HG03066 (cell line): ENCODE data around the gene LLCFC1.

Experiments
- ATAC-seq: cut with Tn5 transposase; IDR thresholded peaks from one replicate; pipeline ENCODE4 v1.9.1; 2021; ENCODE audit warnings: low read depth; ENCODE audit not compliant: unreplicated experiment

Gene LLCFC1

DNA sequence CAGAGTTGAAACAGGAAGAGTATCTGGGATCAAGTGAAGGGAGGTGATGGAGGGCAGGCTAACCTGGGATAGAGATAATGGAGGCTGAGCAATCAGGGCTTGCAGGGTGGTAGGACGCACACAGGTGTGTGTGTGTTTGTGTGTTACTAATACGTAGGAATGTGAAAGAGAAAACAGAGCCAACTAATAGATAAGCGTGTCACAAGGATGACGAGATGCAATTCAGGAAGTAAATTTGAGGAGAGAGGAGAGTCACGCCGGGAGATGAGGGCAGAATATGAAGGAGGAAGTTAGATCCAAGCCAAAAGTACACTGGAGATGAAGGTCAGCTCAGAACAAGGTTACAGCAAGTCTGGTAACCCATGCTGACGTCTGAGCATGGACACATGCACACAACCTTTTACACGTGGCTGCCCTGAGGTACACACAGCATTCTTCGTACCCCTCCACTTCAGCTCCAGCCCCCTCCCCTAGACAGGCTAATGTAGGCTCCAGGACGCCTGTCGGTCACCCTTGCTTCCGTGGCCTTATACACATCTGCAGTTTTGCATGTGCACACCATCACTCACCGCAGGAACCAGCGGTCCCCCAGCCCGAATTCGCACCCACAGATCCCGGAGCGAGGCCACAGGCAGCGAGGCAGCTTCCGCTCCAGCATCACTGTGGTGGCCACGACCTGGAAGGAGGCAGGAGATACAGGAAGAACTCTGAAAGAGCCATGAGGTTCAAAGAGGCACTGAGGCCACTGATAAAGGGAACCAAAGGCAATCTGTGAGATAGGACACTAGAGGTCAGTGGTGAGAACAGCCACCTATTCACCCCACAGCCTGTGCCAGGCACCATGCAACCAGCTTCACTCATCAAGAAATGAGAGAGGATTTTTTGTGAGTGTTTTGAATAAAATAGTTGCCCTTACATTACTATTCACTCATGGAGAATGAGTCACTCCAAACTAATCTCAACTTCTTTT is 30.1 kb upstream of the LLCFC1 start:
- ATAC-seq = no peak

DNA sequence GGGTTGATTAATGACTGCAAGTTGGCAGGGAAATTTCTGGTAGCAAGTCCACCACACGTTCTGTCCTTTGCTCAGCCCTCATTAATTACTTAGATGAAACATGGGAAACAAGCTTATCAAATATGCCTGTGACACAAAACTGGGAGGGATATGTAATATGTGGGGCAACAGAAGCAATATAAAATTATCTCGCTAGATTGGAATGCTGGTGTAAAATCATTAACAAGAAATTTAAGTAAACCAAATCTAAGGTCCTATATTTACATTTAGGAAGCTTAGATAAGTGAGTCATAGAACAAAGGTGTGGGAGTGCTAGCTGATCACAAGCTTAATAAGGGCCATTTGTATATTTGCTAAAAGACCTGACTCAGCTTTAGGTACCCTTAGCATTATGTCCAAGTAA is 29.3 kb upstream of the LLCFC1 start:
- ATAC-seq = no peak

DNA sequence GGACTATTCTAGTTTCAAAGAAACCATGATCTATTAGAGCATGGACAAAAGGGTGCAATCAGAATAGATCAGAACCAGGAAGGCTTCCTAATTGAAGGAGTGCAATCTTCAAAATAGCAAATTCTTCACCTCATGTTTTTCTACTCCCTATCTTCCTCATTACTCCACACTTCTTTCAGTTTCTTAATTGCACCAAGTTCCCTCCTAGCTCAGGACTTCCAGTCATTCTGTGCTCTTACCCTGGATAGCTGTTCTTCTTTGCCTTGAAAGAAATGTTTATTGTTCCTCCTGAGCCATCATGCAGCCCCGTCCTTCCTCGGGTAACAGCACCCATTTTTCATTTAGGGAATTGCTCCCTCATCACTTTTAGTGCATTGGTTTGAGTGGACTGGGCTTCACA is 28.8 kb upstream of the LLCFC1 start:
- ATAC-seq = no peak

DNA sequence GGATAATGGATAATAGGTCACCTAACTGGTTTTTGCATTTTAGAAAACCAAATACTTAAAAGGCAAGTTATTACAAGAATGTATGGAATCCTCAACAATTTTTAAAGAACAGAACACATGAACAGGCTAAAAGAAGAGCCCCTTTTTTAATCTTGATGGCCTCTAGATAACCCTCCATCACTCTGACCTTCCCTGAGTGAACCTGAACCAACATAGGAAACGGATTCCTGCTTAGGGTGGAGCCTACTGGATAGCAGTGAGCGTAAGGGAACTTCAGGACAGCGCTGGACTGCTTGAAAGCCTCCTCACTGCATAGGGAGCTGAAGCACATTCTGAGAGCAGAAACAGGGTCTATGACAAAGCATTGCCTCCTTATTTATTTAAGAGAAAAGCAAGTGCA is 26.2 kb upstream of the LLCFC1 start:
- ATAC-seq = no peak

DNA sequence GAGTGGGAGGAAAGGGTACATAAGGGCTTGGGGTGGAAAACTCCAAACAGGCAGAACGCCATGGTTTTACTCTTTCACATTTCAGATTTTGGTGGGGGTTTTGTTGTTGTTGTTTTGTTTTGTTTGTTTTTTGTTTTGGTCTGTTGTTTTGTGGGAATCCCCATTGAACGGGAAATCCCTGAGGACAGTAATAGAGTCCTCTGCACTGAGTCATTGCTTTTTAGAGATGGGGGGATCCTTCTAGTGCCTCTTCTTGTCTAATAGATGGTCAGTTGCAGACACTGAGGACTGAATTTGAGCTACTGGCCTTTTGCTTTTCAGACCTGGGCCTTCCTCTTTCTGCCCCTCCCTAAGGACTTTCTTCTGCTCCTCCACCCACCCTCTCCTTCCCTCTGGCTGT is 25.7 kb upstream of the LLCFC1 start:
- no peak for ATAC-seq

DNA sequence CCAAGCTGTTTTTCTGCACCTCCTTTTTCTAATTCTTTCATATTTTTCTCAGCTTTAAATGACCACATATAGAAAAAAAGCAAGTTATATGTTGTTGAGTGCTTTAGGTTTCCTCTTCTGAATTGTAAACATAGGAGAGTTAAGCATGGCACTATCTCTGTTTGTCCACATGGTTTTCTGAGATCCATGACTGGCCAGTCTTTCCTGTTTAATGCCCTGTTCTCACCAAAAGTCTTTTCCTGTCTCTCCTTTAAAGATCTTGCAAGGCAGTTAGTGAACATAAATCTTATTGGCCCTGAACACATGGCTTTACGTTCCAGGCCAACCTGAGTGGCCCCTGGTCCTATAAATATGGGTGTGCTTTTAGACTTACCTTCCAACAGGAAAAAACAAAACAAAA is 25.2 kb upstream of the LLCFC1 start:
- no peak for ATAC-seq

DNA sequence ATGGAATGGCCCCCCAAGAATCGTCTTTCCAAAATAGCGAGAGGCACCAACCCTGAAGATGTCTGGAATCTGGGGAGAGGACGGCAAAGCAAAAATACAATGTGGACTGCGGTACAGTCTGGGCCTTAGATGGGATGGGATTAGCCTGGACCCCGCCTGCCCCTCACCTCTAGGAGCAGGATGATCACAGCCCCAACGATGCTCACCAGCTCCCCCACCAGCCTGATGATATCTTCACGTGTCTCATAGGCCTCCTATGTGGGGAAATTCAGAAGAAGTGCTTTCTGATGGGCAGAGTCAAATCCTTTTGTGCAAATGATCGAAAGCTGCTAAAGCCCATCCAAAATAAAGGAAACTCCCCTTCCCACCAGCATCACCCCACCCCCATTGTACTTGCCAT is 24.0 kb upstream of the LLCFC1 start:
- no peak for ATAC-seq

DNA sequence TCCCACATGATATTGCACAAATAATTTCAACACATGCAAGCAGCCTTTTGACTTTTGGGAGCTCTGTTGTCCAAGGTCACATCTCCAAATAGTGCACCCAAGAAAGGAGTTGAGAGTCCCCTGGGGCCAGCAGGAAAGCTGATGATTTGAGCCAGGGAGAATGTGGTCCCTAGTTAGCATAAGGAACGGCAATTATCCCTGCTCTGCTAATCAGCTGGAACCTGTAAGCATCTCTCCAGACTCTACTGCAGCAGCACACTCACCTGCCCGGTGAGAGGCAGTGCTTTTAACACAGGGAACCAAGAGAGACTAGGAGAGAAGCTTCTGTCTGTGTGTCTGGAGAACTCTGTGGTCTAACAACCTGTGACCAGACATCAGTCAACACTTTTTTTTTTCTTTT is 22.8 kb upstream of the LLCFC1 start:
- ATAC-seq = no peak

DNA sequence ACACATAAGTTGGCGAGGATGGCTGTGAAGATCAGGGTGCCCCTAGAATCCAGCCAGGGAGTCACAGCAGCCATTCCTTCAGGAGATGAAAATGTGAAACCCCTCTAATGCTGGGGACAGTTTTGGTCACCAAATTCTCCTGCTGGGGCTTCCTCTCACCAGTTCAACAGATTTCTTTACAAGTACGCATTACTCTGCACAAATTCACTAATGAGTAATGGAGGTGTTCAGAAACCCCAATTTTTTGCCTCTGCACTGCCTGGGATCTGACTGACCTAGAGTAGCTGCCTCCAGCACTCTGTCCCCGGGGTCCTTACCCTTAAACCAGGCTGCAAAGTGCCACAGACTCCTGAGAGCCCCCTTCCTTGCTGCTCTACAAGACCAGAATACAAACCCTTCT is 21.8 kb upstream of the LLCFC1 start:
- no peak for ATAC-seq

DNA sequence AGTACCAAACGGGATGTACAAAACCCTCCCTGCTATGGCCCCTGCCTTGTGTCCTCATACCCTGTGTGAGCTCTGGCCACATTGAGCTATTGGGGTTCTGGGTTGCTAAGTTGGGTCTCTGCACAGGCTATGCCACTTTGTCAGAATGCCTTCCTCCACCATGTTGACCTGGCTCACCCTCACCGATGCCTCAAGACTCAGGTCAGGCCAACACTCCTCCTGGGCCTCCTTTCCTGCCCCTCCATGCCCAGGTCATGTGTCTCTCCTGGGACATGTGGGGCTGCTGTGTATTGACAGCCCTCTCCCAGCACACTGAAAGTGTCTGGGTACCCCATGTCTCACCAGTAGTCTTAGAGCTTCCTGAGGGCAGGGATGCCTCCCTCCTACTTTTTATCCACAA is 20.4 kb upstream of the LLCFC1 start:
- ATAC-seq = no peak

DNA sequence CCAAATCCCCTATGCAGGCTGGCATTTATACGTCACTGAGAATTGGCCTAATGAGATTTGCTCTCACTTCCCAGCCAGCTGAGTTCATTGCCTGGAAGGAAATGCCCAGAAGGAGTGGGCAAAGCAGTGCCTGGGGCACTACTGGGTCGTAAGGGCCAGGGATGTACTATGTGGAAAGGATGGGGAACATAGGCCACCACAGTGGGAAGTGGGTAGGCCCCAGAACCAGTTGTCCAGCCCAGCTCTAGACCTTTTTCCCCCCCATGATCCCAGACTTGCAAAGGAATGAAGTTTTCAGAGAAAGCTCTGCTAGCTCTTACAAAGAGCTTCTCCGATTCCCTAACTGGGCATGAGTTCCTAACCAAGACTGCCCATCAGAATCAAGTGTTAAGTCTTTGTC is 19.6 kb upstream of the LLCFC1 start:
- ATAC-seq = no peak

DNA sequence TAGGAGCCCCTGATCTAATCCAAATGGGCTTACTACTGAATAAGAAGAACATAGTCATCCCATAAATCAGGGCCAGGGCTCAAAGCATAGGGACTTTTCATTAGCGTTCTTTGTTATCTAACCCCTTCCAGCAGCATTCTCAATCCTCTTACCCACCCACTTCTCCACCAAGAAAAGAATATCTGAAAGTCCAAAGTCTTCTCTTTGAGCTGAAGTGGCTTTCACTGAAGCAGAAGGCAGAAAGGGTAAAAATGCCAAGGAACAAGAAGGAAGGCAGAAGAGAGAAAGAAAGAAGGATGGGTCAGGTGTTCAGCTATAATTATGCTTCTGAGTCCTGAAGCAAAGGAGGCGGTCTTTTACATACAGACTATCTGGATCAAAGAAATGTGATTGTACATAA is 15.9 kb upstream of the LLCFC1 start:
- ATAC-seq = no peak

DNA sequence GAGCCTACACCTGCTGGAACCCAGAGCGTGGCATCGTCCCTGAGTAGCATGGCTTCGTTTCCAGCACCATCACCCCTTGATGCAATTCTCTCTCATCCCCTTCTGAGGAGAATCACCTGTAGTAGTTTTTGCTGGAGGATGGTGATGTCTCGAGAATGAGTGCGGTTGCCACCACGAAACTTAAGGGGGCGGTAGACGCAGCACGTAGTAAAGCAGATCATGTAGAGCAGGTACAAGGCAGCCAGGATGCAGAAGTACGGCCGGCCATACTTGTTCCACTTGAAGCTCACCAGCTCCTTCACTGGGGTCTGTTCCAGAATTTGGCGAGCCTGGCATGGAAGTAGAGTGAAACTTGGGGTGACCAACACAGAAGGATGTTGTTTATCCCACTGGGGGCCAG is 13.9 kb upstream of the LLCFC1 start:
- no peak for ATAC-seq

DNA sequence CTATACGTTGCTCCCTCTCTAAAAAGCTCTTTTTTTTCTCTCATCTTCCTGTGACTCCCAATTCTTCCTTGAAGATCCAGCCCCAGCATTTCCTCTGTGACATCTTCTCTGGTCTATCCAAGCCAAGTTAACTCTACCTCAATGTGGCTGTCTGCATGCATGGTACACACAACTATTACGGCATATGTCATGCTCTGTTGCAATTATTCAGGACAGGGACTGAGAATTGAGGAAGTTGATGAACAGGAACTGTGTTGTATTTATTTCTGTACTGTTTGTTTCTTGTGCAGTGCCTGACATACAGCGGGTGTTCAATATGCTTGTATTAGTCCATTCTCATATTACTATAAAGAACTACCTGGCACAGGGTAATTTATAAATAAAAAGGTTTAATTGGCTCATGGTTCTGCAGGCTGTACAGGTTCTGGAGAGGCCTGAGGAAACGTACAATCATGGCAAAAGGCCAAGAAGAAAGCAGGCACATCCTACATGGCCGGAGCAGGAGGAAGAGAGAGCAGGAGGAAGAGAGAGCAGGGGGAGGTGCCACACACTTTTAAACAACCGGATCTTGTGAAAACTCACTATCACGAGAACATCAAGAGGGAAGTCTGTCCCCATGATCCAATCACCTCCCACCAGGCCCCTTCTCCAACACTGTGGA is 12.1 kb upstream of the LLCFC1 start:
- ATAC-seq = no peak

DNA sequence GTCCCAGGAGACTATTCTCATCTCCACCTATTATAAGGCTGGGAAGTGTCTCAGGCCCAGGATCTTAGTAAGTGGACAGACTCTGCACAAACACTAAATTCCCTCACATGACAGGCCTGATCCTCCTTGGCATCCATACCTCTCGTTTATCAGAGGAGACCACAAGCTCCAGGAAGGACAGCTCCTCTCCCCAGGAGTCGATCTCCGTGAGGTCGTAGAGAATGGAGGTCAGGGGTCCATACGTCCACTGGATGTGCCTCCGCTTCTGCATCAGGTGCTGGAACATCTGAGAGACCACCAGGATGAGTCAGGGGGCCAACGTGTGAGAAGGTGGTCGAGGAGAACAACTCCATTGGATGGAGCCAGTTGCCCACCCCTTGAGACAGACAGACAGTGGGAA is 11.3 kb upstream of the LLCFC1 start:
- ATAC-seq = no peak

DNA sequence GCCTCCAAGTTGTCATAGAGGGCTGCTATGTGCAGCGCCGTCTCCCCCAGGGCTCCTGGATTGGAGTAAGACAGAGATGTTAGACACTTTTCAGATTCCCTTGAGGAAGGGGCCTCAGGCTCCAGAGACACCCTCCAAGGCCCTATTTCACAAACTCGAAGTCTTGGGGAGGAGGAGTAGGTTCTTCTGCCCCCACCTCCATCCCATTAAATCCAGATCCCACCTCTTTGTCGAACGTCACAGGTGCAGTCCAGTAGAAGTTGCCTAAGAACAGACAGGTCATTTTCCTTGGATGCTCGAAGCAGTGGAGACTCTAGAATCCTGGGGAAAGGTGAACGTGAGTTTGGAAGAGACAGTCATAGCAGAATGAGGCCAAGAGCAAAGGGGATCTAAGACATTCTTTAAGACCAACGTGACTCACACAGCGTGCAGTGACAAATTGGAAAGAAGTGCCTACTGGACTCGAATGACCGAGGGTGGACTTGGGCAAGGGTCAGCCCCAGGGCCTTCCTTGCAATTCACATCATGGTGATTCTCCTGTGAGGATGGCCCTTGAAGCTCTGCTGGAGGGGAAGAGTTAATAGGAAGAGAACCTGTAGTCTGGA is 9.1 kb upstream of the LLCFC1 start:
- ATAC-seq = no peak

DNA sequence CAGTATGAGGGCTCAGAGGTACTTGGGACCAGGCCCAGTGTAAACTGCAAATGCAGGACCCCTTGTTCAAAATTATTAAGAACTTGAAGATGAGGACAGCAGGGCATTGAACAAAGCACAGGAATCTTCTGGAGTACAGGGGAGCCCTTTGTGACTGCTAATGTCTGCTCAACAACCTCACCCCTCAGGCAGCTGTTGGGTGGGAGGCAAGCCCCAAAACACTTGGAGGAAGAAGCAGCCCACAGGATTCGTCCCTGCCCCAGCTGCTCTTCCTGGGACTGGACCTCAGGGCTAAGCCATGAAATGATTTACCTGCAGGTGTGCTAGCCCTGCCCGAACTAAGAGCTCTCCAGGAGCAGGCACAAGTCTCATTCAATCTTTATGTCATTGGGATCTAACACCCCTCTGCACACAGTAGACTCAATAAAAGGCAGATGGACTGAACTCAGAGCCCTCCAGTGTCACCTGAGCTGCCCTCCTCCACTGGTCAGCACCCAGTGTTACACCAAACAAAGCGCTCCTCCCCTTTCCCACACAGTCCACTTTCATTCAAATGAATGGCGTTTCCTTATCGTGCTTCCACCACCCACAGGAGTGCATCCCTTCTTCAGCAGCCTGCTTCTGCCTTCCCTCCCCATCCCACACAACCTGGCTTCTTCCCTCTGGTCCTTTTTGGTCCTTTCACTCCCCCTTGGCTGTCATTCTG is 6.7 kb upstream of the LLCFC1 start:
- no peak for ATAC-seq

DNA sequence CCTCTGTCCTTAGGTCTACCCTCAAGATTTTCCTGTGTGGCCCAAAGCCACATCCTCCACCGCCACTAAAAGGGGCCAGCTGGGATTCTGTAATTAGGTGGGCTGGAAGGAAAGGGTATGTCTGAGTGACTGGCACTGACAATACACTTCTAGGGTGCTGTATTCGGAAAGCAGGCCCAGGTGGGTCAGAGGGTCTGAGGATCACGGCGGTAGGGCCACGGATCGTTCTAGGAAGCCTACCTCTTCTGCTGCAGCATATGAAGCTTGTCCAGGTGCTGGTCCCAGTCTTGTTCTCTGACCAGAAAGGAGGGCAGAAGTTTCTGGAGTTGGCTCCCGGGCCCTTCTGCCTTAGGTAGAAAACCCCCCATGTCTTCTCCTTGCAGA is 6.2 kb upstream of the LLCFC1 start:
- ATAC-seq = no peak

DNA sequence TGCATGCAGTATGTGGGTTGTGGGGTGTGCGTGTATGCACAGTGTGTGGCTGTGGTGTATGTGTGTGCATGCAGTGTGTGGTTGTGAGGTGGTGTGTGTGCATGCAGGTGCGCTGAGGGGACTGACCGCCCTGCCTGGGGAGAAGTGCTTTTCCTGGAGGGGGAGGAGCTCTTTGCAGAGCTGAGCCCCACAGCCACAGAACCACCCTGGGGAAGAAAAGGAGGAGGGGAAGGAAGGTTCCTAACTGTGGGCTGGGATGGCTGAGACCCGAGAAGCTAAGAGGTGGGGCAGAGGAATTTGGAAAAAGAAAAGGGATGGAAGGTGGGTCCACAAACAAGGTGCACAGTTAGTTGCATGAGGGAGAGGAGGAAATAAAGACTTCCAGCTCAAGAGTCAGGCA is 5.7 kb upstream of the LLCFC1 start, which contains the start of gene TRPV5:
Gene TRPV5, minus strand, starts transcription at position 123 of the 400 bp plus-strand sequence. CDS start 287 bp downstream, outside the sequence.
- ATAC-seq = no peak

DNA sequence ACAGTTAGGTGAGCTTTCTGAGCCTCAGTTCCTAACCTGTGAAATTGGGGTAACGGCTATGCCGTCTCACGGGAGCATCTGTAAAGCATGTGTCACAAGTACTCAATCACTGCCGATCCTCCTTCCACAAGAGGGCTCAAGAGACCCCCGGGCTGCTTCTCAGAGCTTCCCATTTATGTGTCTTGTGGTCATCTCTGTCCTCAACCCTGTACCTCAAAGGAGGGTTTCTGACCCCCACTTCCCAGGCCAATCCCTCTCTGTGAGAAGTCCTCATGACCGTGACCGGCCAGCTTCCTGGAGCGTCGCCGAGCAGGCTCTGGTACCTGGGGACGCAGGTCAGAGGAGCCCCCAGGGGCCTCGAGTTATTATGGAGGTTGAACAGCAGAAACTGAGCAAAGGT is 5.2 kb upstream of the LLCFC1 start:
- ATAC-seq = no peak
